Measurements from ENCODE around the gene EFCAB11.

DNA sequence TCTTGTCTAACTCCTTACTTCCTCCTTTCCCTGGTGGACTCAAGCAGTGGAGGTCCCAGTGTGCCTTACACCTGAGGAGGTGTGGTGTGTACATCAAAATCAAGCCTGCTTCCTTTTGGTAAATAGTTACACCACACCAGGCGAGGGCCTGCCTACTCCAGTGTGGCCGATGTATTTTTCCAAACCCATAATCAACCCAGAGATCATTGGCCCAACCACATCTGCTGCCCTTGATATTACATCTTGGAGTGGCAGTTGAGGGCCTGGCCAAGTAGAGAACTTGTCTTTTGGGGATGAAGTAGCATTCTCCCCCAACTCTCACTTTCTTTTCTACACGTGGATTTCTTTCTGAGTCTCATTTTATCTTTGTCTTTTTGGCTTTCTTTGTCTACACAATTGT lies 187.4 kb downstream of the EFCAB11 start:
- TF ChIP-seq, protein P1, sequence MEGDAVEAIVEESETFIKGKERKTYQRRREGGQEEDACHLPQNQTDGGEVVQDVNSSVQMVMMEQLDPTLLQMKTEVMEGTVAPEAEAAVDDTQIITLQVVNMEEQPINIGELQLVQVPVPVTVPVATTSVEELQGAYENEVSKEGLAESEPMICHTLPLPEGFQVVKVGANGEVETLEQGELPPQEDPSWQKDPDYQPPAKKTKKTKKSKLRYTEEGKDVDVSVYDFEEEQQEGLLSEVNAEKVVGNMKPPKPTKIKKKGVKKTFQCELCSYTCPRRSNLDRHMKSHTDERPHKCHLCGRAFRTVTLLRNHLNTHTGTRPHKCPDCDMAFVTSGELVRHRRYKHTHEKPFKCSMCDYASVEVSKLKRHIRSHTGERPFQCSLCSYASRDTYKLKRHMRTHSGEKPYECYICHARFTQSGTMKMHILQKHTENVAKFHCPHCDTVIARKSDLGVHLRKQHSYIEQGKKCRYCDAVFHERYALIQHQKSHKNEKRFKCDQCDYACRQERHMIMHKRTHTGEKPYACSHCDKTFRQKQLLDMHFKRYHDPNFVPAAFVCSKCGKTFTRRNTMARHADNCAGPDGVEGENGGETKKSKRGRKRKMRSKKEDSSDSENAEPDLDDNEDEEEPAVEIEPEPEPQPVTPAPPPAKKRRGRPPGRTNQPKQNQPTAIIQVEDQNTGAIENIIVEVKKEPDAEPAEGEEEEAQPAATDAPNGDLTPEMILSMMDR (IDR thresholded peaks at IDR 0.05): no peak
- no peak for TF ChIP-seq EZH2 (IDR thresholded peaks at IDR 0.05; ENCODE audit: borderline replicate concordance, insufficient read depth, low read depth, low read length, poor library complexity, severe bottlenecking)

Data from B cell (primary cell).